HG02571 (cell line): Measurements from ENCODE around the gene OVOL1.
A peak's percentile ranks its signal among the peaks of the same experiment; 100 is the strongest.

Experiments used
- ATAC-seq: cut with Tn5 transposase; IDR thresholded peaks from one replicate; pipeline ENCODE4 v1.9.1; 2021; ENCODE audit warnings: mild to moderate bottlenecking, moderate library complexity; ENCODE audit not compliant: unreplicated experiment

OVOL1 gene

GRCh38 chr11:65777241-65777640 is 9.6 kb upstream of the OVOL1 start:
- ATAC-seq = no peak

- ATAC-seq = no peak
Measured at GRCh38 chr11:65777821-65778361, 9.0 kb upstream of the OVOL1 start.

GRCh38 chr11:65778431-65778900 is 8.4 kb upstream of the OVOL1 start:
- ATAC-seq = no peak

- no peak for ATAC-seq
Measured at GRCh38 chr11:65778901-65779668, 7.8 kb upstream of the OVOL1 start.

GRCh38 chr11:65779669-65779918 is 7.3 kb upstream of the OVOL1 start:
- ATAC-seq = no peak

GRCh38 chr11:65779919-65780769 is 6.7 kb upstream of the OVOL1 start:
- ATAC-seq = peak; percentile 32

- peak; percentile 59 for ATAC-seq
Measured at GRCh38 chr11:65780770-65781151, 6.1 kb upstream of the OVOL1 start, which contains the start of gene AP5B1. TSS of gene AP5B1 (minus strand) at chr11:65780976. CDS start at chr11:65780591, 385 bp downstream.

GRCh38 chr11:65781152-65781961 is 5.5 kb upstream of the OVOL1 start:
- peak; percentile 30 for ATAC-seq

GRCh38 chr11:65781962-65782815 is 4.7 kb upstream of the OVOL1 start:
- ATAC-seq = no peak

- no peak for ATAC-seq
Measured at GRCh38 chr11:65782816-65783228, 4.0 kb upstream of the OVOL1 start.

- ATAC-seq = no peak
Measured at GRCh38 chr11:65785319-65786007, 1.4 kb upstream of the OVOL1 start.

- ATAC-seq = no peak
Measured at GRCh38 chr11:65786008-65786785, 666 bp upstream of the OVOL1 start.

GRCh38 chr11:65787649-65788622 is 1.1 kb downstream of the OVOL1 start:
- ATAC-seq = no peak

- ATAC-seq = no peak
Measured at GRCh38 chr11:65788821-65789220, 2.0 kb downstream of the OVOL1 start.

GRCh38 chr11:65789230-65790103 is 2.6 kb downstream of the OVOL1 start:
- ATAC-seq = no peak

- ATAC-seq = no peak
Measured at GRCh38 chr11:65790104-65790901, 3.4 kb downstream of the OVOL1 start.
